HUES48 (cell line): ENCODE results near the gene KRT9.
"Not testable (repeated sequence)": the region's sequence is repeated elsewhere in the genome, so short reads cannot be mapped to it uniquely, and the experiment has no call there.

Experiments
- H3K27ac ChIP-seq: one replicate; pipeline ENCODE4 v1.7.0; 2013; ENCODE audit warnings: low read depth, low read length, inconsistent platforms
- H3K27me3 ChIP-seq: 2 replicates; pipeline ENCODE4 v1.6.1; 2013; ENCODE audit warnings: mild to moderate bottlenecking, low read length; ENCODE audit not compliant: control insufficient read depth, insufficient read depth
- H3K36me3 ChIP-seq: 2 replicates; pipeline ENCODE4 v1.6.1; 2013; ENCODE audit warnings: low read length; ENCODE audit not compliant: control insufficient read depth, insufficient read depth
- H3K4me1 ChIP-seq: 2 replicates; pipeline ENCODE4 v1.6.1; 2013; ENCODE audit warnings: mild to moderate bottlenecking, low read length; ENCODE audit not compliant: control insufficient read depth, insufficient read depth
- H3K4me3 ChIP-seq: 2 replicates; pipeline ENCODE4 v1.5.1; 2013; ENCODE audit warnings: mild to moderate bottlenecking, low read depth, low read length
- H3K9ac ChIP-seq: 2 replicates; pipeline ENCODE4 v1.6.1; 2013; ENCODE audit warnings: mild to moderate bottlenecking, low read depth, low read length, moderate library complexity
- H3K9me3 ChIP-seq: 2 replicates; pipeline ENCODE4 v1.6.1; 2013; ENCODE audit warnings: low read length; ENCODE audit not compliant: control insufficient read depth, insufficient read depth

Gene KRT9

DNA sequence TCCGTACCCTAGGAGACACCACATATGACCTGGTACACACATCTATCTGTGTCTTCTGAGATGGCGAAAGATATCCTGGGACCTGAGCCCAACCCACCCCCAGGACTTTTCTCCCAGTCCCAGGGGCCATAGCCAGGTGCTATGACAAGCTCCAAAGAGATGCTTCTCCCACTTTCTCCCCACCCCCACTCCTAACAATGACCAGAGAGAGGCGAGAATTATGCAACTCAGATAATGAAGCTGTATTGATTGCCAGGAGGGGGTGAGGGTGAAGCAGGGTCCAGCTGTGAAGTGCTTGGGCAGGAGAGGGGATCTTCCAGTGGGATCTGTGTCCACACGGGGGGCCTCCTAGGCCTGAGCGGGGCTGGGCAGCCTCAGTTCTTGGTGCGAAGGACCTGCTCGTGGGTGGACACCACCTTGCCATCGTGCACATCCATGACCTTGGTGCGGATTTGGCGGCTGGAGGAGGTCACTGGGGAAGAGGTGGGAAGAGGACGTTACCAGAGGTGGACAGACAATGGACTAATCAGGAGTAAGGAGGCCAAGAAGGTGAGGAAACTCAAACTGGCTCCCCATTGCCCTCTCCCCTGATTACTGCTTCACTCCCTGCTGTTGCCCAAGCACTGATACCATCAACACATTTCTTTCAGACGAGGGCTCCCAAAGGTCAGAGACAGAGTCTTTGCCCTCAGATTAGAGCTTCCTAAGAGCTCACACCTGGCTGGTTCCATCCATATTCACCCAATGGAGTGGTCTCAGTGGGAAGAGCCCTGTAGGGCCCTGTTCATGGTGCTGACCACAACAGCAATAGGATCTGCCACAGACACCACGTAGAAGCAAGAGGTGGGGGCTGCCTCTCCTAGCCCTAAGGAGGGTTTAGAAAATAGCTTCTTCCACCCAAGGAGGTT is 10.5 kb upstream of the KRT9 start:
- H3K27ac ChIP-seq, H3K9me3 ChIP-seq, H3K4me3 ChIP-seq: not testable (repeated sequence)

DNA sequence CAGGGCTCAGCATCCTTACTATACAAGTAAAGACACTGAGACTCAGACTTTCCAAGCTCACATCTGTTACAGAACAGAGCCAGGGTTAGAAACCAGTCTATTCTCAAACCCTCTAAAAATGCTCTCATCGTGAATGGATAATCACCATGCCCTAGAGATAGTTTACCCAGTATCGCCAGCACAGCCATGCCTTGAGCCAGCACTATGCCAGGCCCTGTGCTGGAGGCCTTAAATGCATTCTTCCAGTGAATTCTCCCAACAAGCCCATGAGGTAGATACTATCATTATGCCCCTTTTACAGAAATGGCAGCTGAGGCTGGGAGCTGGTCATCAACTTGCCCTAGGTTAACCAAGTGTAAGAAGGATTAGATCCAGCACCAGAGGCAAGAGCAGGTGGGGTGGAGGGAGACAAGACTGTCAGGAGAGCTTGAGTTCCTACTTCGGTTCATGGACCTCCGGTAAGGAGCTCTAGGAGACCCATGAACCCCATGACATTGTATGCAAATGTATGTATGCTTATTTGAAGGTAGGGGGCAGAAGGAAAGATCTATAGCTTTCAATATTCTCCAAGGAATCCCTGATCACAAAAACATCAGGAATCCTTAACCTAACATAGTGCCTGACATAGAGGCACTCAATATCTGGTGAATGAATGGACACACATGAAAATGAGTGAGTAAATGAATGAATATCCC is 9.7 kb upstream of the KRT9 start:
- H3K27ac ChIP-seq, result no peak overlapping the region
- H3K9me3 ChIP-seq, result no peaks in the 10 kb centered on the region
- H3K9ac ChIP-seq, result no peak overlapping the region
- H3K4me1 ChIP-seq, result 0 out of 2 replicates have a peak, but pooled peaks cover 5% of the 10 kb centered on the region
- peaks cover 4% of the 10 kb centered on the region; the same call in 1 of the 2 replicates for H3K27me3 ChIP-seq
- no peak overlapping the region for H3K4me3 ChIP-seq
- no peaks in the 10 kb centered on the region for H3K36me3 ChIP-seq

More for the DNA sequence above, 10.5 kb upstream of the KRT9 start:
- H3K4me1 ChIP-seq, H3K27me3 ChIP-seq, H3K36me3 ChIP-seq, H3K9ac ChIP-seq: not testable (repeated sequence)

DNA sequence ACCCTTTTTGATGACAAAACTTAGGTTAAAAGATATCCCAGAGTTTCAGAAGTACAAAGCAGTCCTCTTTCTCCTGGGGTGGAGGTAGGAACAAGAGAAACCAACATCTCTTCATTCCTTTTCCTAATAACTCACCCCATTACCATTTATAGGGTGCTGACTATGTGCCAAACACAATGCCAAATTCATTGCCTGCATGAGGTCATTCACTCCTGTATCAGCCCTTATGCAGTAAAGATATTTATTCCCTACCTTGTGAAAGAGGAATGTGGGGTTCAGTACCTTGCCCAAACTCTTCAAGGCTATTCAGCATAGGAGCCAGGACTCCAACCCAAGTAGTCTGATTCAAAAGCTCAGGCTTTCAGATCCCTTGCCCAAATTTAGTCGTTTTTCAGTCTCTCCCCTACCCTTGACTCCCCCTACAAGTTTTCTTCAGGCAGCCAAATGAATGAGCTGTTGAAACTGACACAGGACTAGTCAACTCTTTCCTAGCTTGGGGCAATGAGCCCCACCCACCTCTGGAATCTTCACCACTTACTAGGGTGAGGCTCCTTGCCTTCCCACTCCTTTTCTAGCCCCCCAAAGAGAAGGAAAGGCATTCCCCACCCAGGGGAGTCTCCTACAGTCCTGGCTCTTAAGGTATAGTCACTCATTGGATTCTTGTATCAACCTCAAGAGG is 9.0 kb upstream of the KRT9 start:
- peaks cover 4% of the 10 kb centered on the region; the same call in 1 of the 2 replicates for H3K27me3 ChIP-seq
- no peaks in the 10 kb centered on the region for H3K9me3 ChIP-seq
- H3K4me3 ChIP-seq, result no peak overlapping the region
- no peaks in the 10 kb centered on the region for H3K36me3 ChIP-seq
- 0 out of 2 replicates have a peak, but pooled peaks cover 5% of the 10 kb centered on the region for H3K4me1 ChIP-seq
- no peak overlapping the region for H3K9ac ChIP-seq
- H3K27ac ChIP-seq, result no peak overlapping the region

DNA sequence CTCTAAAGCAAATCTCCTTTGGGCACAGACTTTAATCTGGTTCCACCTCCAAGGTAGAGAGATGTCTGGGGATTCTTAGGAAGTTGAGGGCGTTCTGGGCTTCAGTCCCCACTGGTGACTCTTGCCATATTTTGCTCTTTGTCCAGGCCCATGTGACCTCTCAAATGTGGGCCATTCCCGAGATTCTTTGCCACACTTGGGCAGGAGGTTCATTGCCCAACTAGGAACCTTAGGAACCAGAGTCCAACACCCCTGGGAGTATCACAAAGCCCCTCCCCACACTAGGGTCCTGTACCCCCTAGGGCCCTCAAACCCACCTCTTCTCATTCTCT is 8.4 kb upstream of the KRT9 start:
- peaks cover 4% of the 10 kb centered on the region; the same call in 1 of the 2 replicates for H3K27me3 ChIP-seq
- H3K4me3 ChIP-seq, result no peak overlapping the region
- no peak overlapping the region for H3K27ac ChIP-seq

DNA sequence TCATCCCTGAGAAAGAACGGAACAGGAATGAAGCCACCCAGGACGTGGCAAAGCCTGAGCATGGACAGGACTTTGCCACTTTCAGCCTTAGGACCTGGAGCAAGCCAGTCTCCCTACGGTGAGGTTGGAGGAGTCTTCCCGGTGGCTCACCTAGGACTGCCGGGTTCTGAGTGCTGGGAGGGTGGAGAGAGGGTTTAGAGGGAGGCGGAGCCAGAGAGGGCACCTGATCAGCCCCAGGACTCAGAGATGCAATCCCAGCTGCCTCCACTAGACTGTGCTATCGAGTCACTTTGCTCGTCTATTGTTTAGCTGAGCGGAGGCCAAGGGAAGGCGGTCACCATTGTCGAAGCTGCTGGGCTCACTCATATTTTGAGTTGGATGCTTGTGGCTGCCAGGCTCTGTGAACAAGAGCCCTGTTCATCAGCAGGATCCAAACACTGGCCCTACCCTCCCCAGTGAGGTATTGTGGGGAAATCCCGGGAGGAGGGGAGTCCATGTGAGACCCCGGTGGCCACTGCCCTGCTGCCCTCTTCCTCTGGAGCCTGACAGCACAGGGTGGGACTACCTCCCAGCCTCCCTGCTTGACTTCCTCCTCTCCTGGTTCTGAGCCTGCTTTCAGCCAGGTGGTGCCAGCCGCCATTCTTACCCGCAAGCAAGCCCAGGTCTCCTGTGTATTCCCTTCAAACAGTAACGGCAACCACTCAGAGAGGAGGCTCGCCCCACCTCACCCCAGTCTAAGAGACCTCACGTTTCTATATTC is 7.8 kb upstream of the KRT9 start:
- Histone ChIP-seq H3K4me3 (no peak overlapping the region), H3K27ac (no peak overlapping the region), H3K9me3 (no peaks in the 10 kb centered on the region), H3K9ac (no peak overlapping the region), H3K4me1 (0 out of 2 replicates have a peak, but pooled peaks cover 5% of the 10 kb centered on the region), H3K36me3 (no peaks in the 10 kb centered on the region), H3K27me3 (peaks cover 4% of the 10 kb centered on the region; the same call in 1 of the 2 replicates)

More for the DNA sequence above, 8.4 kb upstream of the KRT9 start:
- no peaks in the 10 kb centered on the region for H3K9me3 ChIP-seq
- no peaks in the 10 kb centered on the region for H3K36me3 ChIP-seq
- no peak overlapping the region for H3K9ac ChIP-seq
- H3K4me1 ChIP-seq, result 0 out of 2 replicates have a peak, but pooled peaks cover 5% of the 10 kb centered on the region

DNA sequence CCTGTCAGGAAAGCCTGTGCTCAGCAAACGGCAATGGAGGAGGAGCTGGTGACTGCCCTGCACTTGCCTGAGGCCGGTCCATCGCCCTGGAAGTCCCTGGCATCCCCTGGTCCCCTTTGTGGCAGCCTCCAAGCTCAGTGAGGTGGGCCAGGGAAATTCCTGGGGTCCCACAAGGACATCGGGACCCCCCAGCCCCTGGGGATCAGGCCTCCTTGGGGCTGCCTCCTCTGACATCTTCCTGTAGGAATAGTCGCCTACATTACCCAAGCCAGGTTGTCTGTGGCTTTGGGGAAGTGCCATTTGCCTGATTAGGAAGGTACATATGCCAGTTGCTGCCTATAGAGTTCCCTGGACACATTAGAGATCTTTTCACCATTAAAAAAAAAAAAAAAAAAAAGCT is 7.1 kb upstream of the KRT9 start:
- Histone ChIP-seq H3K9me3 (no peaks in the 10 kb centered on the region), H3K27me3 (peaks cover 4% of the 10 kb centered on the region; the same call in 1 of the 2 replicates), H3K4me1 (0 out of 2 replicates have a peak, but pooled peaks cover 5% of the 10 kb centered on the region), H3K4me3 (no peak overlapping the region), H3K9ac (no peak overlapping the region), H3K27ac (no peak overlapping the region), H3K36me3 (no peaks in the 10 kb centered on the region)

DNA sequence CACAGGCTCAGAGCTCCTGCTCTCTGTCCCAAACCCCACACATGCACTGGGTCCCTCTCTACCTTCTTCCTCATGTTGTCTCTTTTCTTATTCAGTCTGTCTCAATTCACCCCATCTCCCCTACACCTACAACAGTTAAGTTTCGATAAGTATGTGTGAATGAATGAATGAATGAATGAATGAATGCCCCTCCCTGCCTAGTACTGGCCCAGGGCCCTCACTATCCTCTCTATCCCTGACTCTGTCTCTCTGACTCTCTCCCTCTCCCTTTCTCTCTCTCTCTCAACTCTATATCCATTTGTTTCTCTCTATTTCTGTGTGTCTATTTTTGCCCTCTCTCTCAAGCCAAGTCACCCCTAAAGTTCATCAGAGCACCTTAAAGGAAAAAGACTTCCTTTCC is 6.7 kb upstream of the KRT9 start:
- no peak overlapping the region for H3K4me3 ChIP-seq
- H3K9me3 ChIP-seq, result no peaks in the 10 kb centered on the region
- no peaks in the 10 kb centered on the region for H3K36me3 ChIP-seq
- peaks cover 4% of the 10 kb centered on the region; the same call in 1 of the 2 replicates for H3K27me3 ChIP-seq
- 0 out of 2 replicates have a peak, but pooled peaks cover 5% of the 10 kb centered on the region for H3K4me1 ChIP-seq
- H3K9ac ChIP-seq, result no peak overlapping the region
- no peak overlapping the region for H3K27ac ChIP-seq

DNA sequence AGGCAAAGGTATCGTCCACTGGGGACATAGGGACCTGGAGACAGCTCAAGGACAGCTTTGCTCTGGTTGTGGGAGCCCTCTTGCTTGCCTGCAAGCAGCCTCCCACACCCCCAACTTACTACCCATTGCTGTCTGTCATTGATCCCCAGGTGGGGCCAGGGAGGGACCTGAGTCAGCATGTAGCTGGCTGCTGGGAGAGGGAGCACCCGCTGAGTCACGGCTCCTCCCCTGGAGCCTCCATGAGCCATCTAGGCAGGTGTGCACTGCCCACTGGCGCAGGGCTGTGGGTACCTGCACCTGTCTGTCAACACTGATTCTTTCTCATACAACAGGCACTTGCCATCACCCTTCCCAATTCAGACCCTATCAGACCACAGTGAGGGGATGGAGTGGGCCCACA is 4.9 kb upstream of the KRT9 start:
- H3K27ac ChIP-seq, H3K36me3 ChIP-seq, H3K9me3 ChIP-seq, H3K4me3 ChIP-seq, H3K27me3 ChIP-seq, H3K9ac ChIP-seq, H3K4me1 ChIP-seq: not testable (repeated sequence)

DNA sequence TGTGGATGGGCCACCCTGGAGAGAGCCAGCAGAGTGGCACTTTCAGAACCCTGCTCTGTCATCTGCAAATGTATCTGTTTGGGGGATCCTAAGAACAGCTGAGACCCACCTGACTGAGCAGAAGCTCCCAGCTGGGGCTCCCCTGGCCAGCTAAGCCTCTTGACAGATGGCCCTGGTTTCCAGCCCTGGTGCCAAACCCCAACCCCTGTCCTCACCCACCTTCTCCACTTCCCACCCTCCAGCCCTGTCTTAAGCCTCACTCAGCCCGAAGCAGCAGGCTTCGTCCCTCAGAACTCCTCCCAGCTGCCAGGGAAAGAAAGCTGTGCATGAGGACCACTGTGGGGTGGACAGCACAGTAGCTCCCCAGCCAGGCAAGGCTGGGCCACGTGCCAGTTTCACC is 3.5 kb upstream of the KRT9 start:
- Histone ChIP-seq H3K4me3 (no peak overlapping the region), H3K27me3 (peaks cover 4% of the 10 kb centered on the region; the same call in 1 of the 2 replicates), H3K36me3 (no peaks in the 10 kb centered on the region), H3K4me1 (0 out of 2 replicates have a peak, but pooled peaks cover 5% of the 10 kb centered on the region), H3K9me3 (no peaks in the 10 kb centered on the region), H3K9ac (no peak overlapping the region), H3K27ac (no peak overlapping the region)

DNA sequence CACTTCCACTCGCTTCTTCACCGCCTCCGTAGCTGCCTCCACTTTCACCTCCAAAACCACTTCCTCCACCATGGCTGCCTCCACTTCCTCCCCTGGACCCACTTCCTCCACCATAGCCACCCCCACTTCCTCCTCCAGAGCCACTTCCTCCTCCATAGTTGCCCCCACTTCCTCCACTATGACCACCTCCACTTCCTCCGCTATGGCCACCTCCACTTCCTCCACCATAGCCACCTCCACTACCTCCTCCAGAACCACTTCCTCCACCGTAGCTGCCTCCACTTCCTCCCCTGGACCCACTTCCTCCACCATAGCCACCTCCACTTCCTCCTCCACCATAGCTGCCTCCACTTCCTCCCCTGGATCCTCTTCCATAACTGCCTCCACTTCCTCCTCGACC is 4.5 kb downstream of the KRT9 start:
- Histone ChIP-seq H3K27ac (no peak overlapping the region), H3K4me1 (no peaks in the 10 kb centered on the region), H3K27me3 (no peaks in the 10 kb centered on the region; the same call in 1 of the 2 replicates), H3K9ac (no peak overlapping the region), H3K36me3 (no peaks in the 10 kb centered on the region), H3K4me3 (no peak overlapping the region), H3K9me3 (no peaks in the 10 kb centered on the region)
